ENCODE measurements around the gene FOSL1.

DNA sequence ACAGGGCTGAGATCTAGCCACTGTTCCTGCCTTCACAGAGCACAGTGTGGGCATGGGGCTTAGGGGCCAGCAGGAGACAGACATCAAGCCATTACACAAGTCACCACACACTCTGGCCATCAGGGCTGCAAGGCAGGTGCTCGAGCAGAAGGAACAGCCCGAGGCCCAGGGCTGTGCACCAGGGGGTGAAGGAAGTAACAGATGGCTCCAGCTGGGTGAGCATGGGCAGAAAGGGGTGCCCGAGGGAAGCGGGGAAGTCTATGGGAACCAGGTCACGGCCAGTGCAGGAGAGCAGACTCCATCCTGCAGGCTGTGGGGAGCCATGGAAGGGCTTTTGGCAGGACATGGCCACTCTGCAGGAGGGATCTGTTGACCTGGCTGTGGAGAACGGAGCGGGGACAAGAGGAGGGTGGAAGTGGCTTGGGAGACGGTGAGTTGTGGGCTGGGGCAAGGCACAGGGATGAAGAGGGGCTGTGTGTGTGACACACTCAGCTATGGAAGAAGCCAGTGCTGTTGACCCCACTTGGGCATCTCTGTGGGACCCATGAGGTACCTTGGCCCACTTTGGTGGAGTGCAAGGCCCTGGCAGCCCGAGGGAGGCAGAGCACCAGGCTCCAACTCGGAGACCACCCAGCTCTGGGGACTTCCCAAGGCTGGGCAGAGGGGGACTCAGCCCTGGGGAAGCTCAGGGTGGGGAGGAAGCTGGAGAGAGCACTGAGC, 15.1 kb upstream of the FOSL1 start:
- no peak for TF ChIP-seq CTCF (conservative IDR thresholded peaks at IDR 0.05)
- no peak for TF ChIP-seq EZH2 (IDR thresholded peaks at IDR 0.05; ENCODE audit: low read depth)
